HG02938 (cell line): ENCODE data around the gene TBC1D8.

ENCODE experiments used
- ATAC-seq: cut with Tn5 transposase; IDR thresholded peaks from one replicate; pipeline ENCODE4 v1.9.1; 2021; ENCODE audit warnings: mild to moderate bottlenecking, moderate library complexity; ENCODE audit not compliant: unreplicated experiment

TBC1D8 gene

GRCh38 chr2:101113441-101114267 is 37.5 kb downstream of the TBC1D8 start:
- ATAC-seq: no peak

GRCh38 chr2:101112772-101113157 is 38.4 kb downstream of the TBC1D8 start:
- ATAC-seq: no peak

GRCh38 chr2:101111917-101112771 is 39.0 kb downstream of the TBC1D8 start:
- no peak for ATAC-seq

- no peak for ATAC-seq
Observed at GRCh38 chr2:101111262-101111838, 39.8 kb downstream of the TBC1D8 start.

GRCh38 chr2:101109451-101110118 is 41.6 kb downstream of the TBC1D8 start:
- ATAC-seq: no peak

GRCh38 chr2:101108357-101108756 is 42.8 kb downstream of the TBC1D8 start:
- no peak for ATAC-seq

- no peak for ATAC-seq
Observed at GRCh38 chr2:101107241-101107640, 43.9 kb downstream of the TBC1D8 start.

- no peak for ATAC-seq
Observed at GRCh38 chr2:101106453-101107181, 44.6 kb downstream of the TBC1D8 start.

GRCh38 chr2:101105654-101106053 is 45.5 kb downstream of the TBC1D8 start:
- ATAC-seq: no peak

- ATAC-seq: no peak
Observed at GRCh38 chr2:101097638-101098037, 53.5 kb downstream of the TBC1D8 start.

GRCh38 chr2:101096619-101097142 is 54.5 kb downstream of the TBC1D8 start:
- ATAC-seq: no peak

GRCh38 chr2:101094351-101094750 is 56.8 kb downstream of the TBC1D8 start:
- ATAC-seq: no peak

GRCh38 chr2:101089942-101090799 is 61.0 kb downstream of the TBC1D8 start:
- ATAC-seq: no peak

GRCh38 chr2:101089419-101089818 is 61.8 kb downstream of the TBC1D8 start:
- peak; percentile 89 for ATAC-seq

- no peak for ATAC-seq
Observed at GRCh38 chr2:101087638-101088037, 63.5 kb downstream of the TBC1D8 start.

- no peak for ATAC-seq
Observed at GRCh38 chr2:101083613-101084012, 67.6 kb downstream of the TBC1D8 start.

- ATAC-seq: no peak
Observed at GRCh38 chr2:101082998-101083397, 68.2 kb downstream of the TBC1D8 start.

GRCh38 chr2:101081375-101081907 is 69.7 kb downstream of the TBC1D8 start:
- ATAC-seq: no peak
